H9 (cell line): ENCODE data around the gene RNF227. TPM values are rescaled to one million over a fixed set of nuclear protein-coding genes. Genes with fewer than 3 reads are reported as not detected.

Experiments used
- DNase-seq: peaks from one replicate; pipeline ENCODE4 v3.0.0-alpha.2; 2017
- H2AFZ ChIP-seq: one replicate; pipeline ENCODE4 v1.6.1; 2013; ENCODE audit warnings: mild to moderate bottlenecking, low read length, control low read depth, moderate library complexity
- H2AK5ac ChIP-seq: 2 replicates; pipeline ENCODE4 v1.6.1; 2013; ENCODE audit warnings: low read length, control low read depth, mixed read lengths; ENCODE audit not compliant: insufficient read length
- H2BK120ac ChIP-seq: one replicate; pipeline ENCODE4 v1.6.1; 2013; ENCODE audit warnings: low read depth, mild to moderate bottlenecking, low read length, control low read depth, inconsistent platforms; ENCODE audit not compliant: poor library complexity, severe bottlenecking
- H2BK12ac ChIP-seq: 2 replicates; pipeline ENCODE4 v1.6.1; 2013; ENCODE audit warnings: low read length, control low read depth, mixed read lengths, low read depth; ENCODE audit not compliant: insufficient read length
- H2BK15ac ChIP-seq: 2 replicates; pipeline ENCODE4 v1.6.1; 2013; ENCODE audit warnings: low read depth, low read length, control low read depth
- H2BK20ac ChIP-seq: one replicate; pipeline ENCODE4 v1.6.1; 2013; ENCODE audit warnings: low read depth, mild to moderate bottlenecking, low read length, control low read depth, inconsistent platforms; ENCODE audit not compliant: poor library complexity, severe bottlenecking
- H2BK5ac ChIP-seq: 2 replicates; pipeline ENCODE4 v1.6.1; 2013; ENCODE audit warnings: low read length, control low read depth, mixed read lengths; ENCODE audit not compliant: insufficient read length
- H3K14ac ChIP-seq: 2 replicates; pipeline ENCODE4 v1.6.1; 2013; ENCODE audit warnings: low read length, control low read depth; ENCODE audit not compliant: insufficient read depth
- H3K18ac ChIP-seq: 2 replicates; pipeline ENCODE4 v1.6.1; 2013; ENCODE audit warnings: low read depth, mild to moderate bottlenecking, mixed read lengths, low read length, control low read depth; ENCODE audit not compliant: insufficient read length
- H3K23ac ChIP-seq: 2 replicates; pipeline ENCODE4 v1.6.1; 2013; ENCODE audit warnings: low read length, control low read depth, mixed read lengths, low read depth; ENCODE audit not compliant: insufficient read length
- H3K23me2 ChIP-seq: 2 replicates; pipeline ENCODE4 v1.6.1; 2013; ENCODE audit warnings: low read depth, mild to moderate bottlenecking, mixed read lengths, low read length, control low read depth; ENCODE audit not compliant: insufficient read length, poor library complexity, severe bottlenecking
- H3K27ac ChIP-seq: 2 replicates; pipeline ENCODE4 v1.5.1; 2013; ENCODE audit warnings: low read length, control low read depth, mixed read lengths, low read depth; ENCODE audit not compliant: insufficient read length
- H3K27me3 ChIP-seq: 2 replicates; pipeline ENCODE4 v1.6.1; 2013; ENCODE audit warnings: low read length, control low read depth, inconsistent platforms; ENCODE audit not compliant: insufficient read depth
- H3K4ac ChIP-seq: 2 replicates; pipeline ENCODE4 v1.6.1; 2013; ENCODE audit warnings: low read depth, mild to moderate bottlenecking, control low read depth, inconsistent platforms, low read length, moderate library complexity
- H3K4me1 ChIP-seq: 2 replicates; pipeline ENCODE4 v1.6.1; 2013; ENCODE audit warnings: low read length, control low read depth, inconsistent platforms; ENCODE audit not compliant: insufficient read depth
- H3K4me2 ChIP-seq: 2 replicates; pipeline ENCODE4 v1.6.1; 2013; ENCODE audit warnings: low read length, control low read depth, mixed read lengths; ENCODE audit not compliant: insufficient read length, insufficient read depth
- H3K56ac ChIP-seq: 2 replicates; pipeline ENCODE4 v1.6.1; 2013; ENCODE audit warnings: low read depth, mild to moderate bottlenecking, mixed read lengths, low read length, control low read depth; ENCODE audit not compliant: insufficient read length
- H3K79me1 ChIP-seq: 2 replicates; pipeline ENCODE4 v1.6.1; 2013; ENCODE audit warnings: low read depth, mild to moderate bottlenecking, moderate library complexity, low read length, control low read depth, inconsistent platforms; ENCODE audit not compliant: insufficient read depth, poor library complexity, severe bottlenecking
- H3K79me2 ChIP-seq: 2 replicates; pipeline ENCODE4 v1.6.1; 2013; ENCODE audit warnings: low read length, control low read depth, inconsistent platforms; ENCODE audit not compliant: insufficient read depth
- H3K9ac ChIP-seq: 2 replicates; pipeline ENCODE4 v1.6.1; 2013; ENCODE audit warnings: low read length, control low read depth, mixed read lengths; ENCODE audit not compliant: insufficient read length; ENCODE audit errors: extremely low read depth
- H3K9me3 ChIP-seq: one replicate; pipeline ENCODE4 v1.6.1; 2013; ENCODE audit warnings: low read depth, low read length, inconsistent platforms; ENCODE audit not compliant: control insufficient read depth
- H3T11ph ChIP-seq: one replicate; pipeline ENCODE4 v1.6.1; 2013; ENCODE audit warnings: mild to moderate bottlenecking, low read length, control low read depth, inconsistent platforms
- H4K20me1 ChIP-seq: one replicate; pipeline ENCODE4 v1.6.1; 2013; ENCODE audit not compliant: control insufficient read depth, insufficient read length, insufficient read depth
- H4K5ac ChIP-seq: 2 replicates; pipeline ENCODE4 v1.6.1; 2013; ENCODE audit warnings: low read depth, mild to moderate bottlenecking, mixed read lengths, low read length, control low read depth; ENCODE audit not compliant: insufficient read length
- H4K8ac ChIP-seq: replicated peaks from 2 replicates; pipeline ENCODE4 v1.6.1; 2013; ENCODE audit warnings: low read length, control low read depth, mixed read lengths, low read depth; ENCODE audit not compliant: insufficient read length
- H4K91ac ChIP-seq: 2 replicates; pipeline ENCODE4 v1.6.1; 2013; ENCODE audit warnings: low read depth, mild to moderate bottlenecking, moderate library complexity, mixed read lengths, low read length, control low read depth; ENCODE audit not compliant: insufficient read length
- H3K27ac Mint-ChIP-seq, 3 experiments: 2 replicates in 2 of 3; 3 replicates in 1 of 3; pipeline ENCODE4 v1.8.0; 2020 to 2021; ENCODE audit warnings: mixed read lengths in 3 of 3, mild to moderate bottlenecking in 1 of 3, moderate library complexity in 1 of 3
- H3K27me3 Mint-ChIP-seq: 2 replicates; pipeline ENCODE4 v1.8.0; 2021; ENCODE audit warnings: low read depth, mild to moderate bottlenecking, moderate library complexity, mixed read lengths
- H3K36me3 Mint-ChIP-seq, 3 experiments: 2 replicates in 2 of 3; 3 replicates in 1 of 3; pipeline ENCODE4 v1.8.0; 2020 to 2021; ENCODE audit warnings: low read depth in 3 of 3, mixed read lengths in 3 of 3; ENCODE audit not compliant: insufficient read depth in 1 of 3
- H3K4me1 Mint-ChIP-seq, 2 experiments: 2 replicates each; pipeline ENCODE4 v1.8.0; 2020; ENCODE audit warnings: mixed read lengths in 2 of 2
- H3K4me3 Mint-ChIP-seq, 2 experiments: 2 replicates in 1 of 2; 3 replicates in 1 of 2; pipeline ENCODE4 v1.8.0; 2020 to 2021; ENCODE audit warnings: mild to moderate bottlenecking in 2 of 2, mixed read lengths in 2 of 2, moderate library complexity in 1 of 2
- H3K9me3 Mint-ChIP-seq, 2 experiments: 2 replicates in 1 of 2; 3 replicates in 1 of 2; pipeline ENCODE4 v1.8.0; 2020; ENCODE audit warnings: mild to moderate bottlenecking in 2 of 2, mixed read lengths in 2 of 2, moderate library complexity in 1 of 2
- WGBS: extraction: QIAGEN DNeasy Blood & Tissue Kit; methylation state at CpG from one replicate; pipeline ENCODE4 v1.1.7; 2013; ENCODE audit warnings: missing lambda C conversion rate, low lambda C conversion rate, mixed read lengths; ENCODE audit not compliant: insufficient read length; ENCODE audit errors: extremely low coverage; 5-methylcytosine and 5-hydroxymethylcytosine counted together
- total RNA-seq: library from RNA; stranded (reverse); gene quantifications from 2 replicates; pipeline ENCODE4 v1.2.1, GENCODE V29; 2021
- TF ChIP-seq, protein P1 (sequence below): fragments of 200-600 bp; sonication (generic); conservative IDR thresholded peaks from 3 replicates; pipeline ENCODE4 v1.8.0; 2021; ENCODE audit warnings: antibody characterized with exemption, mild to moderate bottlenecking

Gene RNF227
- total RNA-seq, 1 experiment from 2014 or later = 1.9 TPM

DNA sequence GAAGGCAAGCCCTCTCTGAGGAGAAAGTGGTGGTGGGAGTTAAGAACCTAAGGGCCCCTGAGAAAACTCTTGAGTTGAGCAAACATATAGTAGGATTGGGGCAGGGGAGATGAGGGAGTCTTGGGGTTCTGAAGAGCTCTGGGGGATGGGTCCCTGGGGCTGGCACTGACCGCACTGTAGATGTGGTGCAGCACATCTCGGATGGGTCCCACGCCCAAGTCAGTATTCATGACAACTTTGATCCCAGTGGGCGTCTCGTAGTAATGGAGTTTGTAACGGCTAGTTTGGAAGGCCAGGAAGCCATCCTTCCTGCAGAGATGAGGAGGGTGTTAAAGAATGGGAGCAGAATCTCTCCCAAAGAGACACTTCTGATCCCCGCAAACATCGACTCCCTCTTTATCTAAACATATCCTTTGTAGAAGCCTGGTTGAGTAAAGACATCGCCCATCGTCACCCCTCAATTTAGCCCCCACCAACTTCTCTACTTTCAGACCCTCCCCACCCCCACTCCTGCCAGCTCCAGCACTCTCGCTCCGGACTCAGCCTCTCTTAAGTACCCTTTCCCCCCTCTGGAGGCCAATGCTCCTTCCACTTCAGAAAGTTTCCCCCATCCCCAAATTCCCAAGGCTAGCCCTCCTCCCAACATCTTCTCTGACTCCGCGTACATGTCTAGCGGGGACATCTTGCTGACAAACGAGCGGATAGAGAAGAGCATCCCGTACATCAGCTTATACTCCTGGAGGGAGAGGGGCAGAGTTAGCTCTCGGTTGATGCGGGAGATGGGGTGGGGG is 14.9 kb upstream of the RNF227 start:
- Histone ChIP-seq H2BK20ac (no peak overlapping the region), H4K5ac (no peak overlapping the region), H2AFZ (no peak overlapping the region), H3K4me2 (peak overlapping the region; percentile 96), H3K79me1 (no peaks in the 10 kb centered on the region), H4K20me1 (no peaks in the 10 kb centered on the region), H3K14ac (no peak overlapping the region), H3K18ac (no peak overlapping the region), H3T11ph (no peak overlapping the region), H3K9me3 (no peaks in the 10 kb centered on the region), H3K79me2 (no peaks in the 10 kb centered on the region), H3K27ac (no peak overlapping the region), H2BK12ac (no peak overlapping the region), H4K91ac (no peak overlapping the region), H3K4me1 (no peaks in the 10 kb centered on the region), H2BK120ac (no peak overlapping the region), H2AK5ac (no peak overlapping the region), H3K9ac (peak overlapping the region; percentile 7), H3K23me2 (peaks cover 14% of the 10 kb centered on the region), H4K8ac (no peak overlapping the region), H3K4ac (no peak overlapping the region), H3K23ac (no peak overlapping the region), H2BK5ac (no peak overlapping the region), H3K27me3 (peaks cover 21% of the 10 kb centered on the region; the same call in 1 of the 2 replicates), H2BK15ac (no peak overlapping the region), H3K56ac (no peak overlapping the region)
- no peaks in the 10 kb centered on the region for H3K9me3 Mint-ChIP-seq
- no CpG with 5 or more reads among the region's 20 CpGs for WGBS
- H3K4me3 Mint-ChIP-seq = peak overlapping the region; percentile 93 to 94
- H3K27me3 Mint-ChIP-seq = peaks cover 40% of the 10 kb centered on the region
- TF ChIP-seq, protein P1, sequence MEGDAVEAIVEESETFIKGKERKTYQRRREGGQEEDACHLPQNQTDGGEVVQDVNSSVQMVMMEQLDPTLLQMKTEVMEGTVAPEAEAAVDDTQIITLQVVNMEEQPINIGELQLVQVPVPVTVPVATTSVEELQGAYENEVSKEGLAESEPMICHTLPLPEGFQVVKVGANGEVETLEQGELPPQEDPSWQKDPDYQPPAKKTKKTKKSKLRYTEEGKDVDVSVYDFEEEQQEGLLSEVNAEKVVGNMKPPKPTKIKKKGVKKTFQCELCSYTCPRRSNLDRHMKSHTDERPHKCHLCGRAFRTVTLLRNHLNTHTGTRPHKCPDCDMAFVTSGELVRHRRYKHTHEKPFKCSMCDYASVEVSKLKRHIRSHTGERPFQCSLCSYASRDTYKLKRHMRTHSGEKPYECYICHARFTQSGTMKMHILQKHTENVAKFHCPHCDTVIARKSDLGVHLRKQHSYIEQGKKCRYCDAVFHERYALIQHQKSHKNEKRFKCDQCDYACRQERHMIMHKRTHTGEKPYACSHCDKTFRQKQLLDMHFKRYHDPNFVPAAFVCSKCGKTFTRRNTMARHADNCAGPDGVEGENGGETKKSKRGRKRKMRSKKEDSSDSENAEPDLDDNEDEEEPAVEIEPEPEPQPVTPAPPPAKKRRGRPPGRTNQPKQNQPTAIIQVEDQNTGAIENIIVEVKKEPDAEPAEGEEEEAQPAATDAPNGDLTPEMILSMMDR = no peak
- no peak for DNase-seq
- H3K27ac Mint-ChIP-seq = no peak overlapping the region
- H3K4me1 Mint-ChIP-seq = peaks cover 31 to 36% of the 10 kb centered on the region in 2 experiments
- H3K36me3 Mint-ChIP-seq = peaks cover 2 to 16% (median 13%) of the 10 kb centered on the region in 3 experiments; a peak in 5 of 7 replicates
